ENCODE data around the gene PANX1.

Gene PANX1

DNA sequence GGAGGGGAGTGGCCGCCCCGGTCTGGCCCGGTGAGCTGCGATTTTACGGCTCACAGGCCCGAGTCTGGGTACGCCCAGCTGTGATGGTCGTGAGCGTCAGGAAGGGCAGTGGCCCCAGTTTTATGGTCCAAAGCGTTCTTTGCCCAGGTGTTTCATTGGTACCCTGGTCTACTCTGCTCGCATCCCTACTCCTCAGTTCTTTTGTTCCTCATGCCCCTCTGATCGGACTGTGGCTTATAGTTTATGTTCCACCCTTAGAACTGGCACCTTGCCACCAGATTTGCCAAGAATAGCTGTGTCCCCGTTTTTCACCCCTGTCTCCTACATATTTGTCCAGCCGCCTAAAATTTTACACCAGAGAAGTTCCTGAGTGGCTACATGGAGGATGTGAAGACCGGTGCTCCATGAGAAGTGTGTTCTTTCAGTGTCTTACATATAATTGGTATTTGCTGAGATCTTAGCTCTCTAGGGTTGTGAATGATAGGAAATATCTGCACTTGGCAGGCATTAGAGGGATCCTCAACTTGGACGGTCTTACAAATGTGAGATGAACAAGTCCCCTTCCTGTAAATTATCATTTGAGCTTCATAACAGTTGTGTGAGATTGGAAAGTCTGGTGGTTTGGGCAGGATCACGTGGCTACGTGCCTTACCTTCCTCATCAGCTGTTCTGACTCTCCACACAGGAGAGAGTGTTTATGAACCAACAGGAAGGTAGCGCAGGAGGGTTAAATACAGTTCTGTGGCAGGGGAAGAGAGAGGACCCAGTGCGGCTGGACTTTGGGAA is 1.1 kb downstream of the PANX1 start:
- no peak for DNase-seq (ENCODE audit: low read depth)

DNA sequence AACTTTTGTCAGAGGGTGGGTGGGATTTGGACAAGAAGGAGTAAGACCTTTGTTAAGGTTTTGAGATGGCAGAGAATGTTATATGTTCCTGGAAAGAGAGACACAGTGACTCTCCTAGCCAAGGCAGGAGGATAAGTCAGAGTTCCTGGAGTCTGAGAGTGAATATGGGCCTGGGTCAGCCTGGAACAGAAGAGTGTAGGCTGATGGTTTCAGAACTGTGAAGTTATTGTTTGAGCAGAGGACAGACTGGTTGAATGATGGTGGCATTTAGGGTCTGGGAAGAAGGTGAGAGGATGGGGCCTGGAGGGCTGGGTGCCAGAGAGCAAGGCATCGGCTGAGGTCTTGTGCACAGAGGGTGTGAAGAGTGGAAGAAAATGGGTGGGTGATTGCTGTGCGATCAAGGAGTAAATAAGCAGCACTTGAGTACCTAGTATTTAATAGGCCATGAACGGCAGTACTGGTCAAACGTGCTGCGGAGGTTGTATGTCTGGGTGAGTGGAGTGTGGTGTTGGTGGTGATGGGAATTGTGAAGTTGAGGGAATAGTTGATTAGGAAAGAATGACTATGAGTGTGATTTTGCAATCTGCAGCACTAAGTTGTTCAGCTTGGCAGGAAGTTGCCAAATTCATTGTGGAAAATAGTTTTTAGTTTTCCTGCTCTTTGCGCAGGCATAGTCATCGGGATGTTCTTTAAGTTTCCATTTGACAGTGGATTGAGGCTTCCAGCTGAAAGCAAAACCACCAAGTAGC is 1.8 kb downstream of the PANX1 start:
- no peak for DNase-seq (ENCODE audit: low read depth)

DNA sequence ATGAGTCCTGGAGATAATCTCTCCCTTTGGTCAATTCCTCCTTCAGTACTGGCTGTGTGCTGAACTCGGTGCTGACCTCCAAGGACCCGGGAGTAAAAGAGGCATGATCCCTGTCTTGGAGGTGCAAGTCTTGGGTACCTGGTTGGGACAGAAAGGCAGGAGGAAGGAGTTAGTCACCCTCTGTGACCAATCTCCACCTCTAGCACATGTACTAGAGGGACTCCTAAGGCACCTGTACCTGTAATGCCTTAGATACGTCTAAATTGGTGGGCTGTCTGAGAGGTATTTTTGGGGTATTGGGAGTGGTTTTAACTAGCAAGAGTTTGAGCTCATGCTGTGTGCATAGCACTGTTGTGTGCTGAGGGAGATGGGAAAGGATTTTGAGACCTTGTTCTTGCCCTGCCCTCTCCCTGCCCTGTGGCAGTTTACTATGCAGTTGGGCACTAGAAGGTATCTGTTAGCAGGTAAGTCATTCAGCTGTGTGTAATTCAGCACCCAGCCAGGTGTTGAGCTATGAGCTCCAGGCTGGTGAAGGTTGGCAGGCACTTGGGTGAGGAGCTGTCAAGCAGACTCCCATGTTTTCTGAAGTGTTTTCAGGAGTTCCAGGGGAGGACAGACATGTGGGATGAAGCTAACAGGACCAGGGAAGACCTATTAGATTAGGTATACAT is 2.5 kb downstream of the PANX1 start:
- no peak for DNase-seq (ENCODE audit: low read depth)

DNA sequence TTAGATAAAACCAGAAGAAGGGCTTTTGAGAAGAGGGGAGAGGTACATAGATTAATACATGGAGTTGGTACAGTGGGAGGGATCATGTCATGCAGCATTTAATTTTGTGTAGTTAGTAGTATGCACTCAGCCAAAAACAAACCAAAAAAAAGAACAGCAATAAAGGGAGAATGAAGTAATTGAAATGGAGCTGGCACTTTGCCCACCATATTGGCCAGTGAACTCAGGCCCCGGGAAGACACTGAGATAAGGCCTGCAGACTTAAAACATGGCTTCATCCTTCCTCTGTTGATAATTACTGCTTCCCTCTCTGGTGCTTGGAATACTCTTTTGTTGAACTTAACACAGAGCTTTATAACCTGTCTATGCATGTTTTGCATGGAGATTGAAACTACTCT is 3.1 kb downstream of the PANX1 start:
- DNase-seq (ENCODE audit: low read depth) = no peak

DNA sequence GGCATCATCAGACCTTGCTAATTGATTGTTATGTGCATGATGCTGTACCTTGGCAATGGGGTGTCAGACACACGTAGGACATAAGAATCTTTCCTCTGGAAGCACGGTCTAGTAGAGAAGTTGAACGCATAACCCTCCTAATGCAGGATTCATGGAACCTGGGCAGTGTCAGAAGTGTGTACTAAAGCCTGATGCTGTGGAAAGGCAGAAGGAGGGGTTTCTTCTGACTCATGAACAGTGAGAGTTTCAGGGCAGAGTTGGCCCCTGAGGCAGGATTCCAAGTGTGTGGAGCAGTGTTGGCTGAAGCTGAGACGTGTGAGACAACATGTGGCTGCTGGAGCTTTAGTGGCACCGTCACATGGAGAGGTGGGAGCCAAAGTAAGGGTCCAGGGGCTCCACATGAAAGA is 3.5 kb downstream of the PANX1 start:
- DNase-seq (ENCODE audit: low read depth) = no peak

DNA sequence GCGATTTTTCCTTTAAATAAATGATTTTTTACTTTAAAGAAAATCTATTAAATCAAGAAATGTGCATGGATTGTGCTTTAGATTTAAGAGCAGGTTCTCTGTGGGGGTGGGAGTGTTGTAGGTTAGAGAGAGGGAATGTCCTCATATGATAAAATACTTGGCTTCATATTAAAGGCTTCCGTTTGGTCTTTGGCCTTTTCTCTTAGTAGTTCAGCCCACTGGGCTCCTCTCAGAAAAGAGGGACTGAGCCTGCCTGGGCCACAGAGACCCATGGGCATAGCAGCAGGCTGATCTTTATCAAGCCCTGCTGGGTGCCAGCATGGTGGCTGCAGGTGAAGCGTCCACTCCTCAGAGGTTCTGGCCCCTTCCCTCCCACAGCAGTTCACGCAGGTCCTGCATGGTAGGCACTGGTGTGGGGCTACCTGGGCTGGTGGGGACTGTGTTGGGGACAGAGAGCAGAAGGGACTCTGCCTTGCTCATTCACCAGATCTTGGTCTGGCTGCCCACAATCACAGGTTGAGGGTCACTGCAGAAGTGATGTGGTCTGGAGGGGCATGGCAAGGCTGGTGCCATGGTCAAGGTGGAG is 4.3 kb downstream of the PANX1 start:
- DNase-seq (ENCODE audit: low read depth) = no peak

DNA sequence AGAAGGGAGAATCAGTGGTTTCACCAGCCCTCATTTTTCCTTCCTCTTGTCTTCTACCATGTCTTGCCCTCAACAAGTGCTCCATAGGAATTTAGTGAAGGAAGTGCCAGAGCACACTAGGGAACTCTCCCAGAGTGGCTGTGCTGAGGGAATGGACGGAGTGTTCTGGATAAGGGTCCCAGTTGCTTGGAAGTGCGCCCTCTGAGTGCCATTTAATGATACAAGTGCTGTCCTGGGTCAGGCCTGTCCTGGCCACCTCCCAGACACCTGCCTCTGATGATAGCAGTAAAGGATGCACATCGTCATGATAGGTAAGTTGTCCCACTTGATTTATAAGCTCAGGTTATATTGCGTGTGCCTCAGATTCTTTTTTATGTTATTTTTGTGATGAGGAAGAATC is 5.1 kb downstream of the PANX1 start:
- DNase-seq (ENCODE audit: low read depth) = no peak

DNA sequence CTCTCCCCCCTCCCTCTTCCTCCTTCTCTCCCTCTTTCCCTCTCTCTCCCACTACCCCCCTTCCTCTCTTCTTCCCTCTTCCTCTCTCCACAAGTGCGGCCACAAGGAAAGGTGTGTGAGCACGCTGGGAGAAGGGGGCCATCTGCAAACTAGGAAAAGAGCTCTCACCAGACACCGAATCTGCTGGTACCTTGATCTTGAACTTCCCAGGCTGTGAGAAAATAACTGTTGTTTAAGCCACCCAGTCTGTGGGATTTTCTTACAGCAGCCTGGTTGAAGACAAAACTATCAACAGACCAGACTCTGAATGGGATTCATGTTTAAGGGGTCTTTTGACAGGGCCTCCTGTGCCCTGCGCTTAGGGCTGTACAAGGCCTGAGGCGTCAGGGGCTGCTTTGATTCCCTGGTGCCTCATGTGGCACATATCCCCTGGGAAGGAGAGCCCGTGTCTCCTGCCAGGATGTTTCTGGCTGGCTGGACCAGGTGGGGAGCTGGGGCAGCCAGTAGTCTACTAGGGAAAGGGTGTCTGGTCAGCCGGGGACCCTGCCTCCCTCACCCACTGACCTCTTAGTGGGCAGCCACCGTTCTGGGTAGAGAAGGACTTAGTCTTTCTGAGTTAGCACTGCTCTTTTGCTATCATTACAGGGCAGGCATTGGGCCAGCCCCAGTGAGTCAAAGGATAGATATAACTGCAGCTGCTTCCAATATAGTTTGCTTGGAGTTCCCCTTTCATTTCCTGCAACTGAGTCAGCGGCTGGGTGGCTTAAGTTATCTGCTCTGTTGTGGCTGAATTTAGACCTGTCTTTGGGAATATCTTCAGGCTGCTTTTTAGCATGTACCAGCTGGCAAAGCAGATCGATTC is 6.2 kb downstream of the PANX1 start:
- no peak for DNase-seq (ENCODE audit: low read depth)

DNA sequence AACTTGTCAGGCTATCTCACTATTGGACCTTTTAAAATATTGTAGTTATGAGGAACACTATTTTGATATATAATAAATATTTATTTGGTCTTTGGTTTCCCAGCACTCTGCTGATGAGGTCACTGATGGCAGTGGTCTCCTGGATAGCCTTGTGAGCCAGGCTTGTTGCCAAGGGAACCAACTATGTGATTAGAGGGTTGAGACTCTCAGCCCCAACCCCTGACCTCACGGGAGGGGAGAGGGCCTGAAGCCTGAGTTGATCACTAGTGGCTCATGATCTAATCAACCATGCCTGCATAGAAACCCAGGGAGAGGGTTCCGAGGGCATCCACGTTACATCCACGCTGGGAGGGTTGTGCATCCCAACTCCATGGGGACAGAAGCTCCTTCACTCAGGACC is 10.8 kb downstream of the PANX1 start:
- no peak for DNase-seq (ENCODE audit: low read depth)

DNA sequence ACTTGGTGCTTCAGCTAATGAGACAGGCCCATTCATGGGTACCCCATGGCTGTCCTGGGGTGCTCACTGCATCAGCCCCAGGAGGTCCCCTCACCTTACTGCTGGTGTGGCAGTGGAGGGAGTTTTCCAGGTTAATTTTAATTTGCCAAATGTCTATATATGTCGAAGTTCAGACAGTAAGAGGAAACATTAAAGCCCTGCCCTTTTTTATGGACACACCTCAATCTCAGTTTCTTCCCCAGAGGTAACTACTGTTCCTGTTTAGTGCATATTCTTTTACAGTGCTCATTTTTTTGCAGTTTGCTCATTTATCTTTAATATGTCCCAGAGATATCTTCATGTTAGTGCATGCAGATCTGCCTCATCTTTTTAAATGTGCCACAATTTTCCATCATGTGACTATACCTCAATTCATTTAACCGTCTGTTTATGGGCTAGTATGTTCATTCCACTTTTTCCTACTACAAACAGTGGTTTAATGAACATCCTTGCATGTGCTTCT is 11.6 kb downstream of the PANX1 start:
- DNase-seq (ENCODE audit: low read depth) = no peak

DNA sequence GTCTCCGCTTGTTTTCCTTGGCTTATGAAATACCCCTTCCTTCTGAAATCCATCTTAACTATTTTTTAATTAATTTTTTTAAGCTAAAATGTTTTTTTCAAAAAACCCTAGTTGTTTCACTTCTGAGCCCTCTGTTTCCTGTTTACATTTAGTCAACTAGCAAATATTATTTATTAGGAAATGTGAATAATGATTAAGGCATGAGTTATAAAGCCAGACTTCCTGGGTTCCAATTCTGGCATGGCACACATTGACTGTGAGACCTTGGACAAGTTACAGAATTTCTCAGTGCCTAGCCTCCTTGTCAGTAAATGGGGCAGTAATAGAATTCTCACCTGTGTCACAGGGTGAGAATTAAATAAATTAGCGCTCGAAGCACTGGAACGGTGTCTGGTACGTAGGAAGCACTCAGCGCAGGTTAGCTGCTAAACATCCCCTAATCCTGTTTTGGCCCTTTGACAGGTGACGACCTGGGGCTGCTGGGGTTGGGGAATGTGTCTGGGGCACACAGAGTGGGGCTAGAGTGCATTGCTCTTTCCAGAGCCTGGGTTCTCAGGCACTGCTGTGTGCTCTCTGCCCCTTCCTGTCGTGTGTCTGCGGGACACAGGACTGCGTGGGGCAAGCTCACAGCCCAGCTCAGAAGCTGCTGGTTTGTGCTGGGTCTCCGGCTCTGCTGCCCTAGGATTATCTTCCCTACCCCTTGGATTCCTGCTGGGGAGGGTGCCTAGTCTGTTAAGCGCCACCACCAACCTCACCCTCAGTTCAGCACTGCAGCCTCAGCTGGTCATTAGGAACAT is 13.1 kb downstream of the PANX1 start:
- no peak for DNase-seq (ENCODE audit: low read depth)

DNA sequence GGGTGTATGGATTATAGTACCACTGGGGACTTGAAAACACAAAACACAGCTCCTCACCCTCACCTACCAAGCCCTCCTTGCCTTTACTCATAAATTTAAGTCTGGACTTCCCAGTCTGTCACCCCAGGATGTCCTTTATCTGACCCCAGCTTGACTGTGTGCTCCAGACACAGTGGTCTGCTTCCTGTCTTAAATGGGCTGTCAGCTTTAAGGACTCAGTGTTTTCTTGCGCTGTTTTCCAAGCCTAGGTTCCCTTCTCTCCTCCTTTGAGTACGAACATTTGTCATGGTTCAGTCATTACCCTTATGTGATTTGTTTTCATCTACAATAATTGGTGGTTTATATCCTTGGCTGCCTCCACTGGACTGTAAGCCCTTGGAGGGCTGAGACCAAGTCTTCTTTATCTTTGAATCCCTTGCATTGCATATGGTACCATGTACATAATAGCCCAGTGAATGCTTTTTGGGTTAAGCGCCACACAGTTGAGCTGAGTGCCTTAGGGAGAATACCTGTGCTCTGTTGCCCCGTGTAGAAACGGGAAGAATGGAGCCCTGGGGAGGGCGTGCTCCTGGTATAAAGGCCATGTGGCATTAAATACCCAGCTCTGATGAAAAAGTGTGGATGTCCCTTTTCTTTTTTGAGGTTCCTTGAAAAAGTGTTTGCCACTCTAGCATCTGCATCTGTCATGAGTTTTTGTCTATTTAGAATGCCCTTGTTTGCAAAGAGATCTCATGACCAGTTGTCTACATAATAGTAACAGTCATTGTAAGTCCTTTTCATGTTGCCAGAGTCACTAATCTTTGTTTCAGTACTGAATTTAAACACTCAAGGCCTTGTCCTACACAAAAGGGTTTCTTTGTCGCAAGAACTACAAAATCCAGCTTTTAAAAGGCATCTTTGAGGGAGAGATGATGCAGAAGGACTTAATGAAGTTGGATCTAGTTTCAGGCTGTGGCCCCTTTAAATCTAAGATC is 14.0 kb downstream of the PANX1 start:
- DNase-seq (ENCODE audit: low read depth) = no peak

DNA sequence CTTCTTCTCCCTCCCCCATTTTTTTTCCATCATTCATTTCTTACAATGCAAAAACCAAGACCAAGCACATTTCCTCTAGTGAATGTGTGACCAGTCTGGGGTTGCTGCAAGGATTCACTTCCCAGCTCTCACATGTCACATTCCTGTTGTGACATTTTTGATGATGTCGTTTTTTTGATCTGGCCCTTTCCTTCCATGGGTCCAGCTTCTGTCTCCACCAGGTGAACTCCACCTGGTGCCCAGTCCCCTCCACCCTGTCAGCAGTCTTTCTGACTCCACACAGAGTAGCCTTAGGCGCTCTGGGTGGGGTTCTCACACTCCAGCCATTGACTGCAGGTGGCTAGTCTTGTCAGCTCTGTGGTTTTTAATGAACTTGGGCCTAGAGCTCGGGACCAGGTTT is 15.6 kb downstream of the PANX1 start:
- no peak for DNase-seq (ENCODE audit: low read depth)

DNA sequence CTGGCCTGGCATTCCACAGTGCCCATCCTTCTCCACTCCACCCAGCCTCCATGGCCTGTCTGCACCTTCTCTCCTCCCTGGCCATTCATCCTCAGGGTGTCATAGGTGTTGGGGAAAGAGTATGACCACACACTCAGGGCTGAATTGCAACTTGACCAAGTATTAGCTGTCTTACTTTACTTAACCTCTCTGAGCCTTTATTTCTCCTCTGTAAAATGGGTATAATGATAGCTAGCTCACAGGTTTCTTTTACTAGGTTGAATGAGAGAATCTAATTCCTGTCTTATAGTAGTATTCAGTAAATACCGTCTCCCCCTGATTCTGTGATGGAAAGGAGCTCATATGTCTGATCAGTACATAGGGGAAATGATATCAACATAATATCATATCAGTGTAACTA is 16.0 kb downstream of the PANX1 start:
- no peak for DNase-seq (ENCODE audit: low read depth)

DNA sequence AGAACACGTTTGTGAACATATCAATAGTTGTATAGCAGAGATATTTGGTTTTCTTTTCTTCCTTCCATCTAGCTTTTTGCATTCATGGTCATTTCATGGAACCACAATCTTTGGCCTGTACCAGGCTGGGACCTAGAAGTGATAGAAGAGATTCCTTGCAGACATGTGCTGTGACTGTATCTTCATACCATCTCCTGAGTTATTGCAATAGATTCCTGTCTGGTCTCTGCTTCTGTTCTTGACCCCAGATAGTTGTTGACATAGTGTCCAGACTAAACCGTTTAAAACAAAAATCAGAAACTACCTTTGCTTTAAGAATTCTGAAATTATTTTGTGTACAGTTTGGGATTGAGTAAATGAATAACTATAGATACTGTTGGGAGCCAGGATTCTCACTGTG is 16.8 kb downstream of the PANX1 start:
- DNase-seq (ENCODE audit: low read depth) = no peak

DNA sequence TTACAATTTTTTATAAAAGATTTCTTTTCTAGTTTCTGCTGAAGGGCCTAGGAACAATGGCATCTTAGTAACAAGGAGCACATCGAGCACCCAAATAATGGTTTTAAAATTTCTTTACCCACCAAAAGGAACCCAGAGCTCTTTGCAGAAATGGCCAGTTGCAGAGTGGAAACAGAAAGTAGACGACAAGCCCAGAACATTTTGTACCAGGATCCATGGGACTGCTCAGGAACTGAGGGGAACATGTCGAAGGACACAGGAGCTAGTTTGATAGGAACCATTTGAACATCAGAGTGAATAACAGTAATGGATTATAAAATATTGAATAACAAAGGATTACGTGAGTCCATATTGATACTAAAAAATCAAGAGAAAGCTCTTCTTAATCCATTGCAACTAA is 17.3 kb downstream of the PANX1 start:
- DNase-seq (ENCODE audit: low read depth) = no peak

DNA sequence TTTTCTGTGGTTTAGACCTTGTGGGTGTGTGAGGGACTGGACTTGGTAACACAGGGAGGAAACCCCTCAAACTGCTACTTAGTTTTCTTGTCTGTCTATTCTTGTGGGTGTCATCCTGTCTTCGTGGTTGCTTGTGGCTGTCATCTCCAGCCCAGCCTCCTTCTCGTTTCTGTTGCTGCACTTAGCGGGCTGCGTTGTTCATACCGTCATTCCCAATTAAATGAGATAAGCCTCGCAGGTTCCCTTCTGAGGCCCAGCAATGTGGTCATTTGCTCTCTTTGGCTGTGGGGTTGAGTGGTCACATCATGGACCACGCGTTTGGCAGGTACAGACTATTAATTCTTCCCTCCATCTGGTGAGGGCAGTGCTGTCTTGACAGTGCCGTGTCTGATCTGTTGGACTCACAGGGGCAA is 18.8 kb downstream of the PANX1 start:
- no peak for DNase-seq (ENCODE audit: low read depth)

DNA sequence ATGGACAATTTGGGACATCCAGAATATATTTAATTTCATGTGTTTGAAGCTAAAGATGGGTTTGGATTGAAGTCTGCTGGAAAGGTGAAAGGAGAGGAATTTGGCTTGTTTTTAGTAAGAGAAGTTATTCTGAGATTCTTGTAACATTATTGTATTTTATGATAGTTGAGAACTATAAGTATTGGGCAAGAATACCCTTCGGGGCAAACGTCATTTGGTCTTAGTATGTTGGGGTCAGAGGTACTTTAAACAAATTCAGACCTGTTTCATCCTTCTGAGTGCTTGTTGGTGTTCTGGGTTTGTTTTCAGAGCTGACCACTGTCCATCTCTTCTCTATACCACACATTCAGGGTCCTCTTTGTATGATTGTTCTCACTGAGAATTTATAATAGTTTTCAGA is 19.5 kb downstream of the PANX1 start:
- DNase-seq (ENCODE audit: low read depth) = no peak

DNA sequence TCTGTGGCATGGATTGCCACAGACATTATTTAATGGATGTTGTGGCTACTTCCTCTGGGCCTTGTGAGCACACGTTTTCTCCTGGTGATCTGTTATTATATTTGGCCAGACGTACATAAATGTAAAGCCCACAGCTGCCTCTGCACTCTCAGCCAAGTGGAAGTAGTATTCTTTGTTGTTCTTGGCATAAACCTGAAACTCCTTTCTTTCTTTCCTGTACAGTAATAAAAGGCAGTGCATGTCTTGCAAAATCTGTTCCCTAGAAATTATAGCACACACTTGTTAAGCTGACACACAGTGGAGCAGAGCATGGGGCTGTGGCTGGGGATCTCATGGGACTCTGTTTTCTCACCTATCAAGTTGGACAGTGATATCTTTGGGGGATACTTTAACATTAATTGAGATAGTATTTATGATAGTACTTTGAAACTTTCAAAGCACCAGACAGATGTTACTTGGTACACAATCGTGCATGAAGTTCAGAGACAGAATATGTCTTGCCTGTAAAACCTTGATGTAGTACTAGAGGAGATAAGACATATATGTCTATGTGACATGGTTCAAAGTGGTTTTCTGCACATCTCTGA is 20.9 kb downstream of the PANX1 start:
- no peak for DNase-seq (ENCODE audit: low read depth)
